ENCODE data around the gene FAM163B.

The FAM163B gene

GRCh38 chr9:133643978-133644760 is 35.0 kb upstream of the FAM163B start:
- DNase-seq (ENCODE audit: low read depth): no peak
- TF ChIP-seq CTCF (IDR thresholded peaks at IDR 0.05; ENCODE audit: control insufficient read depth, insufficient read depth, low read depth, low read length, missing control alignments): no peak

GRCh38 chr9:133643362-133643755 is 34.2 kb upstream of the FAM163B start:
- H3K4me3 ChIP-seq (ENCODE audit: control insufficient read depth, low read depth, low read length): no peak overlapping the region
- no peak for TF ChIP-seq CTCF (IDR thresholded peaks at IDR 0.05; ENCODE audit: control insufficient read depth, insufficient read depth, low read depth, low read length, missing control alignments)
- no peak for DNase-seq (ENCODE audit: low read depth)

More at GRCh38 chr9:133643978-133644760, 35.0 kb upstream of the FAM163B start:
- no peak overlapping the region for H3K4me3 ChIP-seq (ENCODE audit: control insufficient read depth, low read depth, low read length)

- no peak for DNase-seq (ENCODE audit: low read depth)
- no peak overlapping the region for H3K4me3 ChIP-seq (ENCODE audit: control insufficient read depth, low read depth, low read length)
- TF ChIP-seq CTCF (IDR thresholded peaks at IDR 0.05; ENCODE audit: control insufficient read depth, insufficient read depth, low read depth, low read length, missing control alignments): no peak
These were observed 33.6 kb upstream of the FAM163B start for GRCh38 chr9:133642708-133643361.

- H3K4me3 ChIP-seq (ENCODE audit: control insufficient read depth, low read depth, low read length): no peak overlapping the region
- DNase-seq (ENCODE audit: low read depth): no peak
- no peak for TF ChIP-seq CTCF (IDR thresholded peaks at IDR 0.05; ENCODE audit: control insufficient read depth, insufficient read depth, low read depth, low read length, missing control alignments)
These were observed 32.8 kb upstream of the FAM163B start for GRCh38 chr9:133641861-133642595.

- DNase-seq (ENCODE audit: low read depth): no peak
- H3K4me3 ChIP-seq (ENCODE audit: control insufficient read depth, low read depth, low read length): no peak overlapping the region
- no peak for TF ChIP-seq CTCF (IDR thresholded peaks at IDR 0.05; ENCODE audit: control insufficient read depth, insufficient read depth, low read depth, low read length, missing control alignments)
These were observed 32.1 kb upstream of the FAM163B start for GRCh38 chr9:133641396-133641655.

- DNase-seq (ENCODE audit: low read depth): no peak
- H3K4me3 ChIP-seq (ENCODE audit: control insufficient read depth, low read depth, low read length): no peak overlapping the region
- no peak for TF ChIP-seq CTCF (IDR thresholded peaks at IDR 0.05; ENCODE audit: control insufficient read depth, insufficient read depth, low read depth, low read length, missing control alignments)
These were observed 31.6 kb upstream of the FAM163B start for GRCh38 chr9:133640580-133641395.
